NCI-H1105 (cell line): ENCODE measurements around the gene ZNRF3.
"Not testable (repeated sequence)": the region's sequence is repeated elsewhere in the genome, so short reads cannot be mapped to it uniquely, and the experiment has no call there.

ENCODE experiments used
- DNase-seq: peaks from one replicate; lab custom pipeline; 2025; lab: John Stamatoyannopoulos, UW

Gene ZNRF3

DNA sequence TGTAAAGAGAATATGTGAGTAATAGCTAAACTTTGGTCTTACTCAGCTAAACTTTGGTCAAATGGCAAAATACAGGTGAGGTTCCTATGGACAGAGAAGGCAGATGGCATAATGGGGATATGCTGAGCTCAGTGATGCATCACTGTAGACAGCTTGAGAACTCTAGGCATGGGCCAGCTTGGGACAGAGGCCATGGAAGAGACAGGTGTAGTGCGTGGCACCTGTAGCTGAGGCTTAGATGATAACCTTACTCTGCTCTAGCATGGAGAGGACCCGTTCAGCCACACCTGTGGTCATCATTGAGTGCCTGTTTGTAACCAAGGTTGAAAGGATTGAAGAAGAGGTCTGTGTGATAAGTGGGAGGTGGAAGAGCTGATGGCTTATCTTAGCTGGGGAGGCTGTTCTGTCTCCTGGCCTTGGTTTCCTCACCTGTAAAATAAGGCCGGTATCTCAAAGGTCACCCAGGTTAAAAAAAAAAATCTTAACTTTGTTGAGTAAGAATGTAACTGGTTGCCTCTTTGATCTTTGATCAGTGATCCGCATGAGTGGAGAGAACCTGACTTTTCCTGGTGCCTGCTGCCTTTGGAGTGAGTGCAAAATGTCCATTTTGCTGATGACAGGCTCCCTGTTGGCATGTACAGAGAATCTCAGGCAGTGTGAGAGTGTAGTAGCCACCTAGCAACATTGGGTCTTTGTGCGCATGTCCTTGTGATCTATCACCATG is 48.6 kb downstream of the ZNRF3 start:
- DNase-seq = no peak

GRCh38 chr22:28933321-28933720 is 49.9 kb downstream of the ZNRF3 start:
- no peak for DNase-seq

GRCh38 chr22:28934026-28934425 is 50.7 kb downstream of the ZNRF3 start:
- peak; percentile 12 for DNase-seq

GRCh38 chr22:28935140-28935539 is 51.8 kb downstream of the ZNRF3 start:
- DNase-seq = no peak

GRCh38 chr22:28935713-28936112 is 52.3 kb downstream of the ZNRF3 start:
- no peak for DNase-seq

DNA sequence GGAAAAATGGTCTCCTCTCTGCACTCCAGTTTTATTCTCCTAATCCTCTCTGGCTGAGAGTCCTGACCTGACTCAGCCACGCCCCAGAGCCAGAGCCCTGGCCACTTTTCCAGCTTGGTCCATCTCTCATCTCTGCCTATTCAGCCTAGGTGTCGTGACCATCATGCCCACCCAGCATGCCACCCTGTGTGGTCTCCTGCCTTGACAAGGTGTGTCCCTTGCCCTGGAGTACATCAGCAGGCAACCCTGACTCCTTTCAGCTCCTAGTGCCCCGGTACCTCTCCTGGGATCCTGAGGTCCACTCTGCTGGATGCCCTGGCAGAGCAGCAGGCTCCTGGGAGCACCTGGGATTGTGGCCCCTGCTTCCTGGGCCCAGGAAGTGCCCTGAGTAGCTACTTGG is 52.8 kb downstream of the ZNRF3 start:
- no peak for DNase-seq

GRCh38 chr22:28937206-28938025 is 54.0 kb downstream of the ZNRF3 start:
- DNase-seq = no peak

DNA sequence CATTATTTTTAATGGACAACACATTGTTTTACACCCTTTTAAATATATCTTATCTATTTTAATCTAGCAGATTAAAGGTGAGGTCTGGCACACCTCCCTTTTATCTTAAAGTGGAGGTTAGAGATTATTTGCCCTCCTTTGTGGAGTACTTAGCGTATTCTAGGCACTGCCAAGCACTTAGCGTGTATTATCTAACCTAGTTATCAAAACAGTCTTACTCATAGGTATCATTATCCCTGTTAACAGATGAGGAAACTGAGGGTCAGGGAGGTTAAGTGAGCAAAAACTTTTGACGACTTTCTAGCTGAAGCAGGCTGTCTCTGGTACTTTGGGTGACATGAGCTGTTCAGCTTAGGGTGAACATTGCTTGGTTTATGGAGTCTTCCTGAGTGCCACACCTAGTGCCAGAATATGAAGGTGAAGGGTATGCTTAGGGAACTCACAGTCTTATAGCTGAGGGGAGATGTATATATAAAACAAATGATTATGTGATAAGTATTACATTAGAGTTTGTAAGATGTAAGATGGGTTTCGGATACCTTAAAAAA is 55.0 kb downstream of the ZNRF3 start:
- no peak for DNase-seq

GRCh38 chr22:28939394-28939793 is 56.0 kb downstream of the ZNRF3 start:
- DNase-seq = no peak

GRCh38 chr22:28939932-28940331 is 56.6 kb downstream of the ZNRF3 start:
- no peak for DNase-seq

- DNase-seq = no peak
These were observed 57.1 kb downstream of the ZNRF3 start for GRCh38 chr22:28940441-28940840.

- DNase-seq = no peak
These were observed 59.0 kb downstream of the ZNRF3 start for GRCh38 chr22:28942333-28942732.

GRCh38 chr22:28942801-28943500 is 59.6 kb downstream of the ZNRF3 start:
- no peak for DNase-seq

GRCh38 chr22:28943501-28943879 is 60.1 kb downstream of the ZNRF3 start:
- DNase-seq = no peak

DNA sequence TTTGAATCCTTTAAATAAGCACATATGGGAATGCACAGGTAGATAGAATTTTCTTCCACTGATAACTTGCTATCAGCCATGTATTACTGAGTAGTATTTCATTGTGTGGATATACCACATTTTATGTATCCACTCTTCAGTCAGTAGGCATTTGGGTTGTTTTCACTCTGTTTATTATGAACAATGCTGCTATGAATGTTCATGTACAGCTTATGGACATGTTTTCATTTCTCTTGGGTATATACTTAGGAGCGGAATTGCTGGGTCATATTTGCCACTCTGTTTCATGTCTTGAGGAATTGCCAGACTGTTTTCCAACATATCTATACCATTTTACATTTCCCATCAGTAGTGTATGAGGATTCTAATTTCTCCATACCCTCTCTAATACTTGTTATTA is 63.8 kb downstream of the ZNRF3 start:
- DNase-seq = no peak

GRCh38 chr22:28948424-28948823 is 65.1 kb downstream of the ZNRF3 start:
- DNase-seq = no peak

- not testable (repeated sequence) for DNase-seq
These were observed 65.6 kb downstream of the ZNRF3 start for GRCh38 chr22:28948860-28949551.

GRCh38 chr22:28949788-28950187 is 66.4 kb downstream of the ZNRF3 start:
- no peak for DNase-seq

DNA sequence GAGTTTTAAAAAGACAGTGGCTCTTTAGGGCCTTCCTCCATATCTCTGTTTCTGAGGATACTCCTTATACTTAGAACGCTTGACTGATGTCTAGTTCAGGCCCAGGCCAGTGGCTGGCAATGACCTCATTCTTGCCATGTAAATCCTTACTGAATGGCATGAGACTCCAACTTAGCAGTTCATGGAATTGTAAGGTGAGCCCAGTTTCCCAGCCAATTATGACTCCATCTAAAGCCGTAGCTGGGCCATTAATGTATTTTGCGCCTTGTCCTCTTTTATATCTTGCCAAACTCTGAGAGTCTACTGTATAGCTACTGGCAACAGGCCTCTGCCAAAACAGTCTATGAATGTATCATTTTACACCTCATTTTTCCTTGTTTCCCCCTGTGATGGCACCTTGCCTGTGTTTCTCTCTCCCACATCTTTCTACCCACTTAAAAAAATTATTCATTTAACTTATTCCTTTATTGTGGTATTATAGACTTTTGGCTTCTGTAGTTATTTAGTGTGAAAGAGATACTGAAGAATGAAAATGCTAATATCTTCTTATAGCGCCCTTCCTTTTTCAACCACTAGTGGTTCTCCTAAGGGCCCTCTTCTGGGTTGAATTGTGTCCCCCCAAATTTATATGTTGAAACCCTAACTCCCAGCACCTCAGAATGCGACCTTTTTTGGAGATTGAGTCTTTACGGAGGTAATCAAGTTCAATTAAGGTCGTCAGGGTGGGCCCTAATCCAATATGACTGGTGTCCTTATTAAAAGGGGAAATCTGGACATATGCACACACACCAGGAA is 67.4 kb downstream of the ZNRF3 start:
- DNase-seq = no peak

DNA sequence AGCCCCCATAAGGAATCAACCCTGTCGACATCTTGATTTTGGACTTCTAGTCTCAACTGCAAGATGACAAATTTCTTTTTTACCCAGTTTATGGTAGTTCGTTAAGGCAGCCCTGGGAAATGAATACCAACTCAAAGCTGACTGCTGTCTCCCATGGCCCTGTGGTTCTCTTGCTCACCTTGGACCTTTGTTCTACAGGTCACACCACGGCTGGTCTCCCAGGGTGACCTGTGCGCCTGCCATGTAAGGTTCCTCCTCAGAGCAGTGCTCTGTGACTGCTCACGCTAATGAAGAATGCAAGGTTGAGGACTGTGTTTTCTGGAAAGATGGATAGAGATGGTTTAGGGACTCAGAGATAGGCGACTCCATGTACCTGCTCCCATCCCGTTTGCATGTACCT is 68.2 kb downstream of the ZNRF3 start:
- no peak for DNase-seq

GRCh38 chr22:28951969-28952521 is 68.7 kb downstream of the ZNRF3 start:
- no peak for DNase-seq
